Liver (tissue), 9 donors: Measurements from ENCODE around the gene FBLN1. TPM values are rescaled to one million over a fixed set of nuclear protein-coding genes. Genes with fewer than 3 reads are reported as not detected.
A peak's percentile ranks its signal among the peaks of the same experiment; 100 is the strongest.

Experiments used
- DNase-seq: peaks from one replicate; pipeline ENCODE4 v3.0.0-alpha.2; 2017; ENCODE audit warnings: low spot score
- H3K27ac ChIP-seq, 2 donors: one replicate each; pipeline ENCODE4 v1.7.0; 2013; ENCODE audit warnings: inconsistent platforms in 2 of 2, low read length in 2 of 2, control low read depth in 1 of 2, low read depth in 1 of 2, mild to moderate bottlenecking in 1 of 2
- H3K27me3 ChIP-seq, 4 donors: one replicate each; pipeline versions ENCODE4 v1.6.1 to v1.7.0; 2013; ENCODE audit warnings: low read length in 3 of 4, inconsistent platforms in 1 of 4, mild to moderate bottlenecking in 1 of 4, moderate library complexity in 1 of 4; ENCODE audit not compliant: control insufficient read depth in 4 of 4, insufficient read depth in 4 of 4
- H3K36me3 ChIP-seq, 4 donors: one replicate each; pipeline versions ENCODE4 v1.6.1 to v1.7.0; 2013; ENCODE audit warnings: low read length in 3 of 4, mild to moderate bottlenecking in 3 of 4, low read depth in 1 of 4, moderate library complexity in 1 of 4; ENCODE audit not compliant: control insufficient read depth in 4 of 4, insufficient read depth in 3 of 4
- H3K4me1 ChIP-seq, 4 donors: one replicate each; pipeline versions ENCODE4 v1.6.1 to v1.7.0; 2013; ENCODE audit warnings: low read length in 3 of 4, mild to moderate bottlenecking in 3 of 4, moderate library complexity in 1 of 4; ENCODE audit not compliant: control insufficient read depth in 4 of 4, insufficient read depth in 4 of 4
- H3K4me3 ChIP-seq, 3 donors: one replicate each; pipeline versions ENCODE4 v1.6.1 to v1.7.0; 2013; ENCODE audit warnings: low read length in 3 of 3, control low read depth in 1 of 3, low read depth in 1 of 3, mild to moderate bottlenecking in 1 of 3
- H3K9ac ChIP-seq, 2 donors: one replicate each; pipeline ENCODE4 v1.7.0; 2013; ENCODE audit warnings: low read length in 2 of 2, mild to moderate bottlenecking in 2 of 2, moderate library complexity in 2 of 2, control low read depth in 1 of 2, low read depth in 1 of 2
- H3K9me3 ChIP-seq, 4 donors: one replicate each; pipeline versions ENCODE4 v1.6.1 to v1.7.0; 2013; ENCODE audit warnings: low read length in 3 of 4; ENCODE audit not compliant: control insufficient read depth in 4 of 4
- ATF3 ChIP-seq: IDR thresholded peaks from 2 replicates; pipeline ENCODE4 v1.6.1; 2016; ENCODE audit warnings: antibody characterized with exemption
- EGR1 ChIP-seq, 2 donors: IDR thresholded peaks; 2 replicates each; pipeline ENCODE4 v1.6.1; 2016 to 2018; ENCODE audit warnings: antibody characterized with exemption in 2 of 2, low read depth in 2 of 2
- FOXA1 ChIP-seq: IDR thresholded peaks from 2 replicates; pipeline ENCODE4 v1.6.1; 2016; ENCODE audit warnings: antibody characterized with exemption
- FOXA2 ChIP-seq: IDR thresholded peaks from 2 replicates; pipeline ENCODE4 v1.6.1; 2016; ENCODE audit warnings: antibody characterized with exemption
- GABPA ChIP-seq, 2 donors: IDR thresholded peaks in 1 of 2; conservative IDR thresholded peaks in 1 of 2; 2 replicates each; pipeline ENCODE4 v1.6.1; 2016; ENCODE audit warnings: antibody characterized with exemption in 2 of 2, mild to moderate bottlenecking in 1 of 2, moderate library complexity in 1 of 2
- HNF4A ChIP-seq, 2 donors: conservative IDR thresholded peaks; 2 replicates each; pipeline ENCODE4 v1.6.1; 2016; ENCODE audit warnings: antibody characterized with exemption in 2 of 2, mild to moderate bottlenecking in 2 of 2
- HNF4G ChIP-seq: IDR thresholded peaks from 2 replicates; pipeline ENCODE4 v1.6.1; 2016; ENCODE audit warnings: antibody characterized with exemption
- JUND ChIP-seq, 2 donors: IDR thresholded peaks; 2 replicates each; pipeline ENCODE4 v1.6.1; 2016; ENCODE audit warnings: antibody characterized with exemption in 2 of 2
- NR2F2 ChIP-seq: IDR thresholded peaks from 2 replicates; pipeline ENCODE4 v1.6.1; 2016; ENCODE audit warnings: antibody characterized with exemption
- REST ChIP-seq: IDR thresholded peaks from 2 replicates; pipeline ENCODE4 v1.6.1; 2016; ENCODE audit warnings: antibody characterized with exemption, mild to moderate bottlenecking
- RXRA ChIP-seq, 2 donors: IDR thresholded peaks; 2 replicates each; pipeline ENCODE4 v1.6.1; 2017 to 2018; ENCODE audit warnings: antibody characterized with exemption in 2 of 2, mild to moderate bottlenecking in 1 of 2
- SP1 ChIP-seq: IDR thresholded peaks from 2 replicates; pipeline ENCODE4 v1.6.1; 2018; ENCODE audit warnings: antibody characterized with exemption, mild to moderate bottlenecking
- ZBTB33 ChIP-seq: IDR thresholded peaks from 2 replicates; pipeline ENCODE4 v1.6.1; 2016; ENCODE audit warnings: antibody characterized with exemption
- WGBS: extraction: QIAGEN DNeasy Blood & Tissue Kit; methylation state at CpG from one replicate; pipeline ENCODE4 v1.1.7; 2013; 5-methylcytosine and 5-hydroxymethylcytosine counted together
- polyA plus RNA-seq, 2 donors: library from polyadenylated mRNA; stranded (reverse) in 1 of 2; unstranded in 1 of 2; fragments of 200-250 nt in 1 of 2; fragments of >200 nt in 1 of 2; fragmentation: Nextera tagmentation in 1 of 2; extraction: Ambion mirVana in 1 of 2; gene quantifications; one replicate each; pipeline versions ENCODE4 v1.2.1 to v1.2.3, GENCODE V29; 2013 to 2015
- total RNA-seq, 2 donors: library from RNA; depleted of rRNA; stranded (reverse); fragments of >200 nt; gene quantifications; one replicate each; pipeline ENCODE4 v1.2.3, GENCODE V29; 2014
- donor health status: healthy.
- donor health status: healthy.
- donor health status: healthy.
- donor health status: healthy.
- donor health status: healthy.

Gene FBLN1
- total and polyA plus RNA-seq, 4 donors: 2.2 to 9.3 (median 6.3) TPM

- no peak overlapping the region for H3K4me3 ChIP-seq
Observed at GRCh38 chr22:45483319-45483718, 19.4 kb upstream of the FBLN1 start.

GRCh38 chr22:45483918-45484499 lies 18.7 kb upstream of the FBLN1 start:
- DNase-seq: no peak
- H3K27ac ChIP-seq: no peak overlapping the region

More at GRCh38 chr22:45483319-45483718, 19.4 kb upstream of the FBLN1 start:
- Histone ChIP-seq H3K9ac (no peak overlapping the region), H3K9me3 (no peaks in the 10 kb centered on the region), H3K27ac (no peak overlapping the region), H3K36me3 (no peaks in the 10 kb centered on the region), H3K27me3 (peaks cover 0 to 2% (median 0%) of the 10 kb centered on the region in 4 donors), H3K4me1 (no peaks in the 10 kb centered on the region)
- WGBS: 78% methylated on average over 2 of the region's 2 CpGs
- TF ChIP-seq ATF3: no peak
- DNase-seq: no peak

GRCh38 chr22:45484742-45485141 lies 17.9 kb upstream of the FBLN1 start:
- no peaks in the 10 kb centered on the region for H3K9me3 ChIP-seq
- no peaks in the 10 kb centered on the region for H3K4me1 ChIP-seq
- DNase-seq: no peak
- peaks cover 0 to 2% (median 0%) of the 10 kb centered on the region in 4 donors for H3K27me3 ChIP-seq
- H3K36me3 ChIP-seq: no peaks in the 10 kb centered on the region
- TF ChIP-seq EGR1 (IDR thresholded peaks at IDR 0.05; ENCODE audit: low read depth in 2 of 2) (no peak), JUND (IDR thresholded peaks at IDR 0.05) (no peak), GABPA (IDR thresholded peaks at IDR 0.05 in 1 of 2, conservative IDR thresholded peaks at IDR 0.05 in 1 of 2) (no peak), FOXA2 (no peak), REST (no peak), ATF3 (no peak), ZBTB33 (no peak), FOXA1 (no peak)
- H3K4me3 ChIP-seq: no peak overlapping the region
- 87% methylated on average over 4 of the region's 4 CpGs for WGBS
- no peak overlapping the region for H3K27ac ChIP-seq
- no peak overlapping the region for H3K9ac ChIP-seq

More at GRCh38 chr22:45483918-45484499, 18.7 kb upstream of the FBLN1 start:
- Histone ChIP-seq H3K27me3 (peaks cover 0 to 2% (median 0%) of the 10 kb centered on the region in 4 donors), H3K4me1 (no peaks in the 10 kb centered on the region), H3K9ac (no peak overlapping the region), H3K4me3 (no peak overlapping the region), H3K36me3 (no peaks in the 10 kb centered on the region), H3K9me3 (no peaks in the 10 kb centered on the region)
- WGBS: 37% methylated on average over 5 of the region's 5 CpGs
- TF ChIP-seq RXRA (IDR thresholded peaks at IDR 0.05) (peak; percentile 66 to 73), SP1 (peak; percentile 56), HNF4G (peak; percentile 14), REST (no peak), NR2F2 (peak; percentile 71), EGR1 (IDR thresholded peaks at IDR 0.05; ENCODE audit: low read depth in 2 of 2) (no peak), HNF4A (conservative IDR thresholded peaks at IDR 0.05) (peak; percentile 72 to 73)
